H1 (cell line): Measurements from ENCODE around the gene MYH11. TPM values are rescaled to one million over a fixed set of nuclear protein-coding genes. Genes with fewer than 3 reads are reported as not detected.

Experiments used
- CTCF ChIA-PET: fragments of 300-600 bp; sonication (Branson Sonifier 250); formaldehyde crosslinking; loops from one replicate; lab custom pipeline; 2021; ENCODE audit not compliant: partially characterized antibody; lab: Charles Lee
- POLR2A ChIA-PET: fragments of 300-600 bp; sonication (Branson Sonifier 250); formaldehyde crosslinking; loops from one replicate; lab custom pipeline; 2021; ENCODE audit warnings: inconsistent platforms; ENCODE audit not compliant: partially characterized antibody; lab: Charles Lee
- DNase-seq, 2 experiments: peaks; one replicate each; pipeline versions ENCODE4 v3.0.0 to v3.0.0-alpha.2; 2010 to 2022; ENCODE audit warnings: low spot score in 2 of 2, low read depth in 1 of 2, mixed read lengths in 1 of 2
- FAIRE-seq: peaks from 2 replicates; lab custom pipeline; 2011; peaks lifted over from hg19 to GRCh38; lab: Jason Lieb, UNC
- H2AFZ ChIP-seq: 2 replicates; pipeline ENCODE4 v1.8.1; 2012; ENCODE audit warnings: low read length, inconsistent platforms
- H2AK5ac ChIP-seq: 2 replicates; pipeline ENCODE4 v1.6.1; 2013; ENCODE audit warnings: low read depth, low read length
- H2BK120ac ChIP-seq: replicated peaks from 2 replicates; pipeline ENCODE3; 2013; ENCODE audit warnings: low read depth, low read length, inconsistent platforms
- H2BK12ac ChIP-seq: 2 replicates; pipeline ENCODE4 v1.6.1; 2013; ENCODE audit warnings: low read depth, low read length
- H2BK15ac ChIP-seq: 2 replicates; pipeline ENCODE4 v1.6.1; 2013; ENCODE audit warnings: low read length
- H2BK20ac ChIP-seq: 2 replicates; pipeline ENCODE4 v1.6.1; 2013; ENCODE audit warnings: low read length
- H2BK5ac ChIP-seq: 2 replicates; pipeline ENCODE4 v1.6.1; 2013; ENCODE audit warnings: low read depth, low read length
- H3K14ac ChIP-seq: 2 replicates; pipeline ENCODE4 v1.6.1; 2013; ENCODE audit warnings: inconsistent platforms; ENCODE audit not compliant: insufficient read length
- H3K18ac ChIP-seq: 2 replicates; pipeline ENCODE4 v1.6.1; 2013; ENCODE audit warnings: low read length; ENCODE audit errors: extremely low read depth
- H3K23ac ChIP-seq: 2 replicates; pipeline ENCODE4 v1.6.1; 2013; ENCODE audit warnings: inconsistent platforms; ENCODE audit not compliant: insufficient read length
- H3K23me2 ChIP-seq: 2 replicates; pipeline ENCODE4 v1.6.1; 2013; ENCODE audit warnings: low read depth, low read length
- H3K27ac ChIP-seq: 2 replicates; pipeline ENCODE4 v1.6.1; 2011; ENCODE audit warnings: low read depth, low read length, inconsistent platforms
- H3K27me3 ChIP-seq, 4 experiments: replicated peaks in 1 of 4; 1 replicate in 1 of 4; 2 replicates in 3 of 4; pipeline versions ENCODE4 v1.6.1 to v1.8.1; 2011 to 2013; ENCODE audit warnings: low read length in 3 of 4, mild to moderate bottlenecking in 3 of 4, inconsistent platforms in 2 of 4, mixed read lengths in 2 of 4, moderate library complexity in 1 of 4; ENCODE audit not compliant: control insufficient read depth in 3 of 4, insufficient read depth in 3 of 4; ENCODE audit errors: extremely low read depth in 1 of 4
- H3K36me3 ChIP-seq, 4 experiments: 2 replicates each; pipeline versions ENCODE4 v1.6.1 to v1.8.1; 2011 to 2013; ENCODE audit warnings: mild to moderate bottlenecking in 4 of 4, low read length in 3 of 4, moderate library complexity in 2 of 4, control low read depth in 1 of 4, inconsistent platforms in 1 of 4; ENCODE audit not compliant: insufficient read depth in 4 of 4, control insufficient read depth in 2 of 4
- H3K4ac ChIP-seq: replicated peaks from 2 replicates; pipeline ENCODE3; 2013; ENCODE audit warnings: low read length, low read depth, mixed read lengths, inconsistent platforms; ENCODE audit not compliant: insufficient read length
- H3K4me1 ChIP-seq, 4 experiments: replicated peaks in 1 of 4; 1 replicate in 1 of 4; 2 replicates in 3 of 4; pipeline versions ENCODE4 v1.6.1 to v1.8.1; 2011 to 2013; ENCODE audit warnings: low read length in 3 of 4, inconsistent platforms in 2 of 4, mixed read lengths in 1 of 4; ENCODE audit not compliant: insufficient read depth in 4 of 4, control insufficient read depth in 3 of 4
- H3K4me2 ChIP-seq, 2 experiments: 2 replicates each; pipeline versions ENCODE4 v1.6.1 to v1.8.1; 2011 to 2013; ENCODE audit warnings: low read depth in 2 of 2, low read length in 2 of 2, control low read depth in 1 of 2, inconsistent platforms in 1 of 2, mild to moderate bottlenecking in 1 of 2; ENCODE audit not compliant: insufficient read depth in 1 of 2
- H3K4me3 ChIP-seq, 4 experiments: fragments of 200-600, 300-600 bp in 1 of 4; sonication (generic), shearing (Covaris generic), sonication (Bioruptor Twin) in 1 of 4; 2 replicates each; pipeline versions ENCODE4 v1.5.1 to v1.8.1; 2011 to 2016; ENCODE audit warnings: low read length in 4 of 4, low read depth in 3 of 4, control low read depth in 2 of 4, inconsistent platforms in 2 of 4, mild to moderate bottlenecking in 2 of 4, mixed read lengths in 1 of 4, moderate library complexity in 1 of 4; ENCODE audit not compliant: insufficient read depth in 2 of 4; ENCODE audit errors: extremely low read depth in 1 of 4
- H3K56ac ChIP-seq: replicated peaks from 2 replicates; pipeline ENCODE3; 2013; ENCODE audit warnings: low read depth, mild to moderate bottlenecking, mixed read lengths, low read length, inconsistent platforms; ENCODE audit not compliant: insufficient read length
- H3K79me1 ChIP-seq: 2 replicates; pipeline ENCODE4 v1.6.1; 2013; ENCODE audit warnings: low read depth, low read length, control low read depth
- H3K79me2 ChIP-seq, 2 experiments: 2 replicates each; pipeline versions ENCODE4 v1.6.1 to v1.8.1; 2012 to 2013; ENCODE audit warnings: low read length in 2 of 2, mild to moderate bottlenecking in 2 of 2, inconsistent platforms in 1 of 2; ENCODE audit not compliant: insufficient read depth in 2 of 2, control insufficient read depth in 1 of 2
- H3K9ac ChIP-seq, 4 experiments: replicated peaks in 1 of 4; 1 replicate in 1 of 4; 2 replicates in 3 of 4; pipeline versions ENCODE4 v1.6.1 to v1.8.1; 2011 to 2013; ENCODE audit warnings: low read depth in 3 of 4, low read length in 3 of 4, control low read depth in 2 of 4, mild to moderate bottlenecking in 2 of 4, moderate library complexity in 2 of 4, inconsistent platforms in 1 of 4; ENCODE audit errors: extremely low read depth in 1 of 4
- H3K9me3 ChIP-seq, 2 experiments: 2 replicates each; pipeline versions ENCODE4 v1.6.1 to v1.8.1; 2012 to 2013; ENCODE audit warnings: mild to moderate bottlenecking in 2 of 2, moderate library complexity in 2 of 2, control low read depth in 1 of 2, inconsistent platforms in 1 of 2, low read depth in 1 of 2, low read length in 1 of 2, mixed read lengths in 1 of 2; ENCODE audit not compliant: insufficient read depth in 2 of 2
- H4K20me1 ChIP-seq, 2 experiments: replicated peaks in 1 of 2; 2 replicates each; pipeline versions ENCODE3 to v1.8.1; 2011 to 2013; ENCODE audit warnings: inconsistent platforms in 2 of 2, low read length in 2 of 2, mild to moderate bottlenecking in 1 of 2; ENCODE audit not compliant: insufficient read depth in 2 of 2, control insufficient read depth in 1 of 2
- H4K5ac ChIP-seq: 2 replicates; pipeline ENCODE4 v1.6.1; 2013; ENCODE audit warnings: low read length, low read depth, mixed read lengths, inconsistent platforms; ENCODE audit not compliant: insufficient read length
- H4K8ac ChIP-seq: 2 replicates; pipeline ENCODE4 v1.8.0; 2013; ENCODE audit warnings: mild to moderate bottlenecking, moderate library complexity, low read length, inconsistent platforms; ENCODE audit not compliant: insufficient read depth; ENCODE audit errors: extremely low read depth
- H4K91ac ChIP-seq: replicated peaks from 2 replicates; pipeline ENCODE3; 2013; ENCODE audit warnings: low read length, mixed read lengths, inconsistent platforms; ENCODE audit not compliant: insufficient read length
- CBX8 ChIP-seq: fragments of 300-800, 300-1000 bp; sonication (generic); IDR thresholded peaks from 2 replicates; pipeline ENCODE4 v1.7.1; 2016; ENCODE audit warnings: low read depth, low read length, borderline replicate concordance
- CTCF ChIP-seq, 3 experiments: IDR thresholded peaks; 1 replicate in 2 of 3; 2 replicates in 1 of 3; pipeline versions ENCODE4 v1.5.1 to v1.6.1; 2011; ENCODE audit warnings: low read length in 3 of 3, mild to moderate bottlenecking in 3 of 3, inconsistent platforms in 2 of 3, low read depth in 1 of 3, moderate library complexity in 1 of 3; ENCODE audit not compliant: insufficient read depth in 1 of 3; ENCODE audit errors: control extremely low read depth in 1 of 3
- JUN ChIP-seq: IDR thresholded peaks from 2 replicates; pipeline ENCODE4 v1.6.1; 2011; ENCODE audit warnings: low read depth, mild to moderate bottlenecking, improper control_type of control experiment, low read length
- POLR2AphosphoS5 ChIP-seq: IDR thresholded peaks from 2 replicates; pipeline ENCODE4 v1.6.1; 2011; ENCODE audit warnings: low read depth, low read length
- USF2 ChIP-seq: IDR thresholded peaks from 2 replicates; pipeline ENCODE4 v1.6.1; 2011; ENCODE audit warnings: low read length, improper control_type of control experiment
- YY1 ChIP-seq: IDR thresholded peaks from 2 replicates; pipeline ENCODE4 v1.6.1; 2011; ENCODE audit warnings: low read depth, mild to moderate bottlenecking, low read length
- WGBS, 2 experiments: shearing (Covaris generic) in 1 of 2; methylation state at CpG; one replicate each; pipeline versions ENCODE4 v1.1.6 to v1.1.7; 2013 to 2015; ENCODE audit warnings: low lambda C conversion rate in 2 of 2, mixed read lengths in 2 of 2, inconsistent platforms in 1 of 2, low coverage in 1 of 2, missing lambda C conversion rate in 1 of 2; ENCODE audit not compliant: insufficient replicate concordance in 2 of 2, insufficient coverage in 1 of 2, insufficient read length in 1 of 2; ENCODE audit errors: extremely low coverage in 1 of 2, missing lambda C conversion rate in 1 of 2; 5-methylcytosine and 5-hydroxymethylcytosine counted together
- polyA plus RNA-seq, 7 experiments: library from polyadenylated mRNA; depleted of rRNA in 3 of 7; stranded (reverse) in 5 of 7; unstranded in 2 of 7; fragments of >200 nt in 5 of 7; fragments of 200-250 nt in 2 of 7; gene quantifications; 1 replicate in 5 of 7; 2 replicates in 1 of 7; 4 replicates in 1 of 7; pipeline versions ENCODE4 v1.2.1 to v1.2.3, GENCODE V29; 2011 to 2013; ENCODE audit warnings: missing spikeins in 2 of 7, mixed read lengths in 2 of 7
- total RNA-seq: library from RNA; stranded (reverse); fragmentation: NEBNext Ultra II Directional; extraction: Animal tissue kit (Norgen Biotek cat#: 25700); gene quantifications from 2 replicates; pipeline ENCODE4 v1.2.1, GENCODE V29; 2021

MYH11 gene
- total and polyA plus RNA-seq, 2 of the 8 experiments (the other 6 are each of a cell fraction or from before 2014, with no cell fraction given): 0.11 to 0.78 TPM

- DNase-seq (no peak), FAIRE-seq (no peak)
- no peaks in the 10 kb centered on the region for H3K27me3 ChIP-seq
- WGBS, 2 experiments: 90% methylated on average over 11 of the region's 11 CpGs; no CpG with 5 or more reads in 1 of the 2 experiments
- CTCF ChIA-PET: interaction anchor here (1.2 kb wide), 1 partner anchor 9 kb away, joined by 5 read pairs; no protein-coding TSS in a partner anchor
- POLR2A ChIA-PET: no interaction called here
- H2BK120ac ChIP-seq: no peak overlapping the region
- H3K4ac ChIP-seq: no peak overlapping the region
- no peak overlapping the region for H3K23ac ChIP-seq
- H2BK5ac ChIP-seq: no peak overlapping the region
- no peaks in the 10 kb centered on the region for H3K9me3 ChIP-seq
- H3K27ac ChIP-seq: no peak overlapping the region
- H3K14ac ChIP-seq: no peak overlapping the region
- H3K18ac ChIP-seq: no peak overlapping the region
- H2BK20ac ChIP-seq: no peak overlapping the region
- H3K79me1 ChIP-seq: no peaks in the 10 kb centered on the region
- no peak overlapping the region for H2AK5ac ChIP-seq
- no peaks in the 10 kb centered on the region for H3K23me2 ChIP-seq
- no peaks in the 10 kb centered on the region for H3K4me1 ChIP-seq
- no peak overlapping the region for H3K9ac ChIP-seq
- H2BK12ac ChIP-seq: no peak overlapping the region
- no peak overlapping the region for H2BK15ac ChIP-seq
- no peak overlapping the region for H2AFZ ChIP-seq
- no peaks in the 10 kb centered on the region for H3K79me2 ChIP-seq
- H4K8ac ChIP-seq: peak overlapping the region; percentile 37; the same call in 1 of the 2 replicates
- H4K91ac ChIP-seq: no peak overlapping the region
- no peak overlapping the region for H3K4me2 ChIP-seq
- no peaks in the 10 kb centered on the region for H4K20me1 ChIP-seq
- no peak overlapping the region for H4K5ac ChIP-seq
- no peaks in the 10 kb centered on the region for H3K36me3 ChIP-seq
- H3K4me3 ChIP-seq: no peak overlapping the region
- no peak overlapping the region for H3K56ac ChIP-seq
- TF ChIP-seq YY1: no peak
- TF ChIP-seq POLR2AphosphoS5: no peak
- no peak for TF ChIP-seq CTCF (IDR thresholded peaks at IDR 0.05; ENCODE audit: control extremely low read depth in 1 of 3, insufficient read depth in 1 of 3, low read depth in 1 of 3, low read length in 3 of 3)
- TF ChIP-seq CBX8: no peak
- no peak for TF ChIP-seq JUN
- no peak for TF ChIP-seq USF2
Observed at GRCh38 chr16:15786501-15786900, 70.3 kb downstream of the MYH11 start.
